HFFc6 (cell line): ENCODE results near the gene OVOL2. TPM values are rescaled to one million over a fixed set of nuclear protein-coding genes. Genes with fewer than 3 reads are reported as not detected.

ENCODE experiments used
- DNase-seq: peaks from one replicate; pipeline ENCODE4 v3.0.0-alpha.2; 2018
- H3K27ac Mint-ChIP-seq: 2 replicates; pipeline ENCODE4 v1.8.0; 2020; ENCODE audit warnings: mild to moderate bottlenecking, mixed read lengths
- H3K27me3 Mint-ChIP-seq: 2 replicates; pipeline ENCODE4 v1.8.0; 2021; ENCODE audit warnings: mild to moderate bottlenecking, moderate library complexity, mixed read lengths; ENCODE audit not compliant: insufficient read depth
- H3K36me3 Mint-ChIP-seq: 2 replicates; pipeline ENCODE4 v1.8.0; 2021; ENCODE audit warnings: low read depth, mixed read lengths
- H3K4me1 Mint-ChIP-seq: 2 replicates; pipeline ENCODE4 v1.8.0; 2020; ENCODE audit warnings: low read depth, mixed read lengths
- H3K4me3 Mint-ChIP-seq: 2 replicates; pipeline ENCODE4 v1.8.0; 2020; ENCODE audit warnings: mild to moderate bottlenecking, moderate library complexity, mixed read lengths
- H3K9me3 Mint-ChIP-seq: 2 replicates; pipeline ENCODE4 v1.8.0; 2020; ENCODE audit warnings: mild to moderate bottlenecking, mixed read lengths
- total RNA-seq, 6 experiments: library from RNA; stranded (reverse); fragmentation: NEBNext Ultra II Directional; extraction: Animal tissue kit (Norgen Biotek cat#: 25700); gene quantifications; 2 replicates in 1 of 6; 3 replicates in 5 of 6; pipeline ENCODE4 v1.2.3, GENCODE V29; 2021
- TF ChIP-seq, protein P1 (sequence below): fragments of 200-600 bp; sonication (generic); IDR thresholded peaks from 2 replicates; pipeline ENCODE4 v1.5.0; 2021; ENCODE audit warnings: antibody characterized with exemption, mild to moderate bottlenecking

Gene OVOL2
- total RNA-seq, 6 experiments from 2014 or later = not detected

DNA sequence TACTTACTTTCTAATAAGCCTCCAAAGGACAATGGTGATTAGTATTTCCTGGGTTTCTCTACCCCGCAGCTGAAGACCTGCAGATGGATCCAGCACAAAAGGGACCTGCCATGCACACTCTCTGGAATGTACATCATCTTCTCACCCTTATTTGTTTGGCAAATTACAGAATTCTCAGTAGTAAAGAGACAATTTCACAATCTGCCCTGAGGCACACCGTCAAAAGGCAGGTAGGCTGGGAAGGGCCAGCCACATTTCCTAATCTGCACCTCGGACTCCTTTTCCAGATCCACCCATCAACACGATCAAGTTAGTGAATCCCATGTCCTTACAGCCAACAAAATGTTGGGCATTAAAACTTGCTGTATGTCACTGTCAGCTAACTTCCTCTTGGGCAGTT is 4.9 kb downstream of the OVOL2 start:
- H3K36me3 Mint-ChIP-seq = no peaks in the 10 kb centered on the region
- H3K27me3 Mint-ChIP-seq = peaks cover 44% of the 10 kb centered on the region
- no peak overlapping the region for H3K27ac Mint-ChIP-seq
- TF ChIP-seq, protein P1, sequence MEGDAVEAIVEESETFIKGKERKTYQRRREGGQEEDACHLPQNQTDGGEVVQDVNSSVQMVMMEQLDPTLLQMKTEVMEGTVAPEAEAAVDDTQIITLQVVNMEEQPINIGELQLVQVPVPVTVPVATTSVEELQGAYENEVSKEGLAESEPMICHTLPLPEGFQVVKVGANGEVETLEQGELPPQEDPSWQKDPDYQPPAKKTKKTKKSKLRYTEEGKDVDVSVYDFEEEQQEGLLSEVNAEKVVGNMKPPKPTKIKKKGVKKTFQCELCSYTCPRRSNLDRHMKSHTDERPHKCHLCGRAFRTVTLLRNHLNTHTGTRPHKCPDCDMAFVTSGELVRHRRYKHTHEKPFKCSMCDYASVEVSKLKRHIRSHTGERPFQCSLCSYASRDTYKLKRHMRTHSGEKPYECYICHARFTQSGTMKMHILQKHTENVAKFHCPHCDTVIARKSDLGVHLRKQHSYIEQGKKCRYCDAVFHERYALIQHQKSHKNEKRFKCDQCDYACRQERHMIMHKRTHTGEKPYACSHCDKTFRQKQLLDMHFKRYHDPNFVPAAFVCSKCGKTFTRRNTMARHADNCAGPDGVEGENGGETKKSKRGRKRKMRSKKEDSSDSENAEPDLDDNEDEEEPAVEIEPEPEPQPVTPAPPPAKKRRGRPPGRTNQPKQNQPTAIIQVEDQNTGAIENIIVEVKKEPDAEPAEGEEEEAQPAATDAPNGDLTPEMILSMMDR = no peak
- no peak for DNase-seq
- H3K9me3 Mint-ChIP-seq = no peaks in the 10 kb centered on the region
- no peak overlapping the region for H3K4me3 Mint-ChIP-seq
- no peaks in the 10 kb centered on the region for H3K4me1 Mint-ChIP-seq

DNA sequence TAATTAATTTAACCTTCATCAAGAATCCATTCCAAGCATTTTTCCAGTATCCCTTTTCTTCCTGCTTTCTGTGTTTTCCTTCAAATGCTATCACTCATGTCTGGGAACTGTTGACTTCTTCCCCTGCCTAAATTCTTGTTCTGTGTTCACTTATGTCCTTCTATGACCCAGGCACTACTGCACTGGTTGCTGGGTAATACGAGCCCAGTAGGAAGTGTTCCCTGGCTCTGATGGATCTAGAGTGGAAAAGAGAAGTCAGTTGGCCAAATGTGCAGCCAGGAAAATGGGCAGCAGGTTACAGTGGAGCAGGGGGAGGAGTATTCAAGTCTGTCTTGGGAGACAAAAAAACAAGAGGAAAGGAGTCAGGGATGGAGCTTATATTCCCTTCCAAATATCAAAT is 7.1 kb downstream of the OVOL2 start:
- H3K9me3 Mint-ChIP-seq = no peaks in the 10 kb centered on the region
- H3K4me1 Mint-ChIP-seq = no peaks in the 10 kb centered on the region
- H3K27ac Mint-ChIP-seq = no peak overlapping the region
- TF ChIP-seq, protein P1 = no peak
- H3K36me3 Mint-ChIP-seq = no peaks in the 10 kb centered on the region
- peaks cover 36% of the 10 kb centered on the region for H3K27me3 Mint-ChIP-seq
- no peak for DNase-seq
- no peak overlapping the region for H3K4me3 Mint-ChIP-seq

DNA sequence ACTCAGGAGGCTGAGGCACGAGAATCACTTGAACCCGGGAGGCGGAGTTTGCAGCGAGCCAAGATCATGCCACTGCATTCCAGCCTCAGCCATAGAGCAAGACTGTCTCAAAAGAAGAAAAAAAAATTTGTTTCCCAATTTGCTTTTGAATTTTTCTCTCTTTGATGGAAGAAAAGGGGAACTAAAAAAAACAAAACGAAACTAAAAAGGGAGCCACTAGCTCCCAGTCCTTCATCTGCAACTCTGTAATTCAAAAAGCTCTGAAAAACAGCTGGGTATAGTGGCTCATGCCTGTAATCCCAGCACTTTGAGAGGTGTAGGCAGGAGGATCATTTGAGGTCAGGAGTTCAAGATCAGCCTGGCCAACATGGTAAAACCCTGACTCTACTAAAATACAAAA is 9.5 kb downstream of the OVOL2 start:
- Mint-ChIP-seq H3K4me1 (no peaks in the 10 kb centered on the region), H3K4me3 (peak overlapping the region; percentile 22; the same call in 1 of the 2 replicates), H3K36me3 (peaks cover 4% of the 10 kb centered on the region; the same call in 1 of the 2 replicates), H3K27me3 (peaks cover 24% of the 10 kb centered on the region), H3K9me3 (no peaks in the 10 kb centered on the region), H3K27ac (no peak overlapping the region)
- no peak for DNase-seq
- TF ChIP-seq, protein P1 = no peak

DNA sequence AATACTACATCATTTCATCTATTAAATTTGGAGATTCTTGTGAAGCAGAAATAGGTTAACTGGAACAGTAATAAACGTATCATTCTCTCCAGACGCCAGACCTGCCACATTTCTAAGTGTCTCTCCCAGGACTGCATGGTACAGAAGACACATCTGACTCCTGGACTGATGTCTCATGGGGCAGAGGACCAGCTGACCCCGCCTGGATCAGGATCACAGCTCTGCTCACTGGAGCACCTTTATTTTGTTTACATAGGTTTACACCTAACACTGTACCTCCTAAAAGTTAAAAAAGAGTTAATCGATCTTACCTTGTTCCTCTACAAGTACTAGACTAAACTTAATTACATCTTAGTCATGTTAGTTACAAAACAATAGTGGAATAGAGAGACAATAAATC is 11.2 kb downstream of the OVOL2 start:
- H3K9me3 Mint-ChIP-seq = no peaks in the 10 kb centered on the region; the same call in 1 of the 2 replicates
- no peaks in the 10 kb centered on the region for H3K4me1 Mint-ChIP-seq
- no peak overlapping the region for H3K4me3 Mint-ChIP-seq
- TF ChIP-seq, protein P1 = no peak
- no peak overlapping the region for H3K27ac Mint-ChIP-seq
- DNase-seq = no peak
- H3K27me3 Mint-ChIP-seq = peaks cover 23% of the 10 kb centered on the region
- H3K36me3 Mint-ChIP-seq = peaks cover 4% of the 10 kb centered on the region; the same call in 1 of the 2 replicates

DNA sequence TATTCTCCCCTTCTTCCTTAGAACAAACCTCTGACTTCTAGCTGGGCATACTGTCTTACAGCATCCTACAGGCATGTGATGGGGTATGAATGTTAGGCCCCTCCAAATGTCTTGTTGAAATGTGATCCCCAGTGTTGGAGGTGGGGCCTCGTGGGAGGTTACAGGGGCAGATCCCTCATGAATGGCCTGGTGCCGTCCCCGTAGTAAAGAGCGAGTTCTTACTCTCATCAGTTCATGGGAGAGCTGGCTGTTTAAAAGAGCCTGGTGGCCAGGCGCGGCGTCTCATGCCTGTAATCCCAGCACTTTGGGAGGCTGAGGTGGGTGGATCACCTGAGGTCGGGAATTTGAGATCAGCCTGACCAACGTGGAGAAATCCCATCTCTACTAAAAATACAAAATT is 15.5 kb downstream of the OVOL2 start:
- Mint-ChIP-seq H3K36me3 (peaks cover 4% of the 10 kb centered on the region; the same call in 1 of the 2 replicates), H3K4me3 (no peak overlapping the region), H3K27ac (no peak overlapping the region), H3K4me1 (no peaks in the 10 kb centered on the region), H3K9me3 (no peaks in the 10 kb centered on the region; the same call in 1 of the 2 replicates), H3K27me3 (peaks cover 33% of the 10 kb centered on the region)
- DNase-seq = no peak
- TF ChIP-seq, protein P1 = no peak

DNA sequence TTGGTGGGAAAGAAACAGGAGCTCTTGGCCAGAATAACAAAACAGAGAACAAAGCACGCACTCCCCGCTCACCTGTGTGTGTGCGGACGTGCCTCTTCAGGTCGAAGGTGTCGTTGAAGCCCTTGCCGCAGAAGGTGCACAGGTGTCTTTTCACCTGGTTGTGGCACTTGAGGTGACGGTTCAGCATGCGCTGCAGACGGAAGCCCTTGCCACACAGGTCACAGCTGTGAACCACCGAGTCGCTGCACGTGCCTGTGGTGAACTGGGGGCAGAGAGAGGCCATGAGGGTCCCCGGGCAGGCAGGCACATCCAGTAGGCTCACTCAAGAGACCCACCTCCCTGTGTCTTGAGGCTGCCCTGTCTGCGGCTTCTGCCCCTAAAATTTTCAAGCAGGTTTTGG is 16.3 kb downstream of the OVOL2 start:
- H3K4me1 Mint-ChIP-seq = no peaks in the 10 kb centered on the region
- TF ChIP-seq, protein P1 = no peak
- H3K27me3 Mint-ChIP-seq = peaks cover 36% of the 10 kb centered on the region
- no peaks in the 10 kb centered on the region; the same call in 1 of the 2 replicates for H3K9me3 Mint-ChIP-seq
- DNase-seq = no peak
- peaks cover 4% of the 10 kb centered on the region; the same call in 1 of the 2 replicates for H3K36me3 Mint-ChIP-seq
- H3K27ac Mint-ChIP-seq = no peak overlapping the region
- H3K4me3 Mint-ChIP-seq = no peak overlapping the region
